TTC549 (cell line): ENCODE measurements around the gene GALR1.
"Not testable (repeated sequence)": the region's sequence is repeated elsewhere in the genome, so short reads cannot be mapped to it uniquely, and the experiment has no call there.

Experiments
- FAIRE-seq: peaks from 2 replicates; lab custom pipeline; 2012; peaks lifted over from hg19 to GRCh38; lab: Jason Lieb, UNC

GALR1 gene, protein sequence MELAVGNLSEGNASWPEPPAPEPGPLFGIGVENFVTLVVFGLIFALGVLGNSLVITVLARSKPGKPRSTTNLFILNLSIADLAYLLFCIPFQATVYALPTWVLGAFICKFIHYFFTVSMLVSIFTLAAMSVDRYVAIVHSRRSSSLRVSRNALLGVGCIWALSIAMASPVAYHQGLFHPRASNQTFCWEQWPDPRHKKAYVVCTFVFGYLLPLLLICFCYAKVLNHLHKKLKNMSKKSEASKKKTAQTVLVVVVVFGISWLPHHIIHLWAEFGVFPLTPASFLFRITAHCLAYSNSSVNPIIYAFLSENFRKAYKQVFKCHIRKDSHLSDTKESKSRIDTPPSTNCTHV

GRCh38 chr18:77249569-77250500, at the start of gene GALR1:
Gene GALR1, plus strand, starts transcription at chr18:77249848. Its CDS starts 701 bp downstream, at chr18:77250549.
- no peak for FAIRE-seq

DNA sequence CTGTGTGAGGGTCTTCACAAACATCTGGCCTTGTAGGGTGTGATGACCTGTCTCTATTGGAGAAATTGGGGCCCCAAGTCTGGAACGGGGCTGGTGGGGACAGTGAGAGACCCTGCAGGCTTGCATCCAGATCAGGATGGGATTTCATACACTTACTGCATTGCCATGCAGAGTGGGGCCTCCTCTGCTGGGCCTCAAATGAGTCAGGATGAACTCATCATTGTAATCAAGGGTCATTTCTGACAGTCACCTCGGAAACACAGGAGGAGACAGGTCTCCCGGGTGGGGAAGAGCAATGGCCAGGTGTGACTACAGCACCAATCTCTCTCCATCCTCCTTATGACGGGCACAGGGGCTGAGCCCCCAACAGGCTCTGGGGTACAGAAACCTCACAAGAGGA, 48.1 kb upstream of the GALR1 start:
- FAIRE-seq = no peak

DNA sequence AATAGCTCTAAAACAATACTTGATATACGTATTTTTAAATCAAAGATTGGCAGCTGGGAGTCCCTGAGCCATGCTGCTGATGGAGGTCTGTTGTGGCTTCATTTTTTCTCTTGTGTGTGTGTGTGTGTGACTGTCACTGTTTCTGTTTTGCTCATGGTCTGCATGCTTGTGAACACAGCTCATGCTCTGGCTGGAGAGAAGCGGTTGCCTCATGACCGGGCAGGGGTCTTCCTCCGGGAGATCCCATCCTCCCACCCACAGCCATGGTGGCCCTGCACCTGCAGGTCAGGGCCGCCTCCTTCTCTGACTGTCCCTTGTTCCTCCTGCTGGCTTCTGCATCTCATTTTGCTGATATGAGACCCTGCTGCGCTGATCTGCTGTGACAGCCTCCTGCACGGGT, 47.3 kb upstream of the GALR1 start:
- FAIRE-seq = no peak

GRCh38 chr18:77203071-77203470, 46.6 kb upstream of the GALR1 start:
- no peak for FAIRE-seq

DNA sequence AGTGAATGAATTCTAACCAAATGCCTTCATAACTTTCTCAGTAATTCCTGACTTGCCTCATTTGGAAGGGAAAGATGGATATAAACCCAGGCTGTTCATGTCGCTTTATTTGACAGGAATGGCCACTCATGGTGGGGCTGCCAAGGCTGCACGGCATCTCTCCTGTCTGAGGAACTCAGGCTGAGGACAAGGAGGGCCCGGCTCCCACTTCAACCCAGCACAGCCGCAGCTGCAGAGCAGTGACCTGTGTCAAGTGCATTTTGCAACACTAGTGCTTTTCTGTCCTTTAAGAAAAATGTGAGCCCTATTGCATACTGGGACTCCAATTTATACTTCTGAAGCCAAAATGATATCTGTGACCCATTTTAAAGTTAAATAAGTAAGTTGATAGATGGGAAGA, 45.8 kb upstream of the GALR1 start:
- no peak for FAIRE-seq

GRCh38 chr18:77205769-77206168, 43.9 kb upstream of the GALR1 start:
- no peak for FAIRE-seq

DNA sequence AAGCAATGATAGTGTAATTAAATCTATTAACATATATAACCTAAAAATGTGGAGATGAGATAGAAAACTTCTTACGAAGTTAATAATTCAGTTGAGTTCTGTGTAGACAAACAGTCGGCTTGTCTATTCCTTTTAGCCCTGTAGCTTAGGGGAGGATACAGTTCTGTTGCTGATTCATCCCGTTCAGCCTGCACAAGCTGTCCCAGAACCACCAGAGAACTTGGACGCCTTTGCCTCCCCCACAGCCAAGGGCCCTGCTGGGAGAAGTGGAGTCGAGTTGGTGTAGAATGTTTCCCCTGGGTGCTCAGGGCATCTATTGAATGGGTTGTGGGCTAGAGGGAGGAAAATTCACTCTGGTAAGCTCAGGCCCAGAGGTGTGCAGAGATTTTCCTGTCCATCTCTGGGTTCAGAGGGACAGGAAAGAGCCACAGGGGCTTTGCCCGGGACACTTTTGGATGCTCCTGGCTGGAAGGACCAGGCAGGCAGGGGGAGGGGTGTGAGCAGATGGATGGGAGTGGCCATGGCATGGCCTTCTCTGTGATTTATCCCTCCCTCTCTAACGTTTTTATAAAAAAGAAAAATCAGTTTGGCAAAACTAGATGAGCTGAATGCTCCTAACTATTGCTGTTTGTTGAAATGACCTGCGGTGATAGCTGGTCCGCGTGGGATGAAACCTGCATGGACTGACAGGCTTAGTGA, 42.8 kb upstream of the GALR1 start:
- FAIRE-seq = no peak

- FAIRE-seq = no peak
Observed at GRCh38 chr18:77207540-77207939, 42.1 kb upstream of the GALR1 start.

DNA sequence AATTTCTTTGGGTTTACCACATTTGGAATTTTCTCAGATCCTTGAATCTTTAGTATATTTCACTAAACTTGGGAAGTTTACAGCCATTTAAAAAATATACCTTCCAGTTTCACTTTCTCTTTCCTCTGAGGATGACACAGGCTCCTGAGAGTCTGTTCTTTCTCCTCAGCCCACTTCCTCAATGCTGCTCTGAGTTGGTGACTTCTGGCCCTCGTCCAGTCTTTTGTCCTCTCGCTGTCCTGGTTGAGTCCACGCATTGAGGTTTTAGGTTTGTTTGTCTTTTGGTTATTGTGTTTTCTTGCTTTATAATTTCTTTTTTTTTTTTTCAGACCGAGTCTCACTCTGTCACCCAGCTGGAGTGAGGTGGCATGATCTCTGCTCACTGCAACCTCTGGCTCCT, 40.7 kb upstream of the GALR1 start:
- FAIRE-seq = no peak

DNA sequence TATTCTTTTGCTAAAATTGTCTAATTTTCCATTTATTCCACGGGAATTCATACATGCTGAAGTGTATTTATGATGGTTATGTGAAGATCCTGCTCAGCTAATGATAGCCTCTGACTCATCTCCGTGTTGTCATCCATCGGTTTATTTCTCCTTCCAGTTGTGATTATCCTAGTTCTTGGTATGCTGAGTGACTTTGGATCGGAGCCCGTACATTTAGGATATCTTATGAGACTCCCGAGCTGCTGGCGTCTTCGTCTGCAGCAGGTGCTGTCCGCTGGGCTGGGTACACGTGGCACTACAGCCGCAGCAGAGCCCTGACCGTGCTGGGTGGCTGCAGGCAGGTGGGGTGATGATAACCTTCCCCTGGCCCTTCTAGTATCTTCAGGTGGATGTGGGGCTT, 40.1 kb upstream of the GALR1 start:
- no peak for FAIRE-seq

GRCh38 chr18:77210249-77210648, 39.4 kb upstream of the GALR1 start:
- FAIRE-seq = no peak

DNA sequence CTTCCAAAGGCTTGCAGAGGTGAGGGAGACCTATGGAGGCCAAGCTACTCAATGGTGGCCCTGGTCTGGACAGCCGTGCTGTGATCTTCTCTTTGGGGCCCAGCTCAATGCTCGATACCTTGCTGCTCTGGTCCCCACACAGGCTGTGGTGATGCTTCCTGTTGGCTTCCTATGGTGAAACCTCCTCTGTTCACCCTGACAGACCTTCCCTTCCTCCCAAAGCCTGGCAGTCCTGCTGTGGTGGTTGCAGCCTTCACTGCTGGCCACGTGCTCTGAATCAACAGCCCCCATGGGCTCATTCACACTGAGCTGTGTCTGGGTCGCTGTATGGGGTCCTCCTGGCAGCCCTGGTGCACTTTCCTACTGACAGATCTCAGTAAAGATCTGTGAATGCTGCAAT, 31.0 kb upstream of the GALR1 start:
- FAIRE-seq = no peak

DNA sequence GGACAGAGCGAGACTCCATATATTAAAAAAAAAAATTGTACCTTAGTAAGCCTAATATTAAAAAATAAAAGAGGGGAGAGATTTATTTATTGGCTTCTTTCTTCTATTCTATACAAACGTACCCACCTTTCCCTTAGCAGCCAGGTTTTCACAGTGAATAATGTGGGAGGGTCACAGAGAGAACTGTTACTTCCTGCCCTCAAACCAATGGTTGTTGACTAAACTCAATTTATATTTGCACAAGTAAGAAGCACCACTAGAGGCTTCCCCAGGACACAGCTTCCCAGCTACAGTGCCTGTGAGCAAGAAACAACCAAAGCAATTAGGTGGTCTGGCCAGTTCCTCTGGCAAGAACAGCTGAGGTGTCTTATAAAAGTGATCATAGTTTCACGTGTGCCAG, 28.9 kb upstream of the GALR1 start:
- no peak for FAIRE-seq

DNA sequence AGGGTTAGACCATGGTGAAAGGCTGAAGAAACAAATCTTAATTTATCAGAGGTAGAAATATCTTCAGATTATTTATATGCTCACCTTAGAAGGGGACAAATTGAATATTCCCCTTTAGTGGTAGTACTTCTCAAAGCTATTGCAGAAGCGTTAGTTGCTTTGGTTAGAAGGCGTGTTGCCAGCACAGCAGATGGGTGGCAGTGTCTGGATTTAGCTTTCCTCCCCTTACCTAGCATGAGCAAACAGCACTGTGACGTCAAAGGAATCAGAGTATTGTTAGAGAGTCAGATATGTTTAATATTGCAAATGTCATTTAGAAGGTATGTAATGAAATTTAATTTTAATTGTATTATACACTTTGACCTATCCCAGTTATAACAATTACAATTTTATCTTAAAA, 27.2 kb upstream of the GALR1 start:
- no peak for FAIRE-seq

DNA sequence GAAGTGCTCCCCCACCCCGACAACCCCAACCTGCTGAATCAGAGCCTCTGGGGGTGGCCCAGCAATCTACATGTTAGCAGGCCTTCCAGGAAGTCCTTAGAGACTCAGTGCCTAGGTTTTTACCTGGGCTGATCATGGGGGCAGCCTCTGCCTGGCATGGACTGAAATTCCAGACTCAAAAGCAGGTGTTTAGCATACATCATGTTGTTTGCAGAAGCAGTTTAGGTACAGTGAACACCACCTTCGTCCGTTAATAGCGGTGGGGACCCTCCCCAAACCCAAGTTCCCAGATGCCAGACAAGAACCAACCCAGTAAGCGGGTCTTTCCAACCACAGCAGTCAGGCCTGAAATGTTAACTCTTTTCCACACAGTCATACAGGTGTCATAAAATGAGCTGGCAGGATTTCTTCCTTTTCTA, 26.4 kb upstream of the GALR1 start:
- no peak for FAIRE-seq

GRCh38 chr18:77223653-77224052, 26.0 kb upstream of the GALR1 start:
- FAIRE-seq = no peak

DNA sequence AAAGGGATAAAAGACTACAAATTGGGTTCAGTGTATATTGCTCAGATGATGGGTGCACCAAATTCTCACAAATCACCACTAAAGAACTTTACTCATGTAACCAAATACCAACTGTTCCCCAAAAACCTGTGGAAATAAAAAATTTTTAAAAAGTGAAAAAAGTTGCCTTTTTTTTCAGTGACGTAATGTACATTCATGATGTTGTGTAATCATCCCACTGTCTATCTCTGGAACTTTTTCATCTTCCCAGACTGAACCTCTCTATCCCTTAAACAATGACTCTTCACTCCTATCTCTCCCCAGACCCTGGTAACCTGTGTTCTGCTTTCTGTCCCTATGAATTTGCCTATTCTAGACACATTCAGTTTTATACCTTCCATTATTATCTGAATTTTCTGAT, 19.0 kb upstream of the GALR1 start:
- FAIRE-seq = no peak

GRCh38 chr18:77234504-77235365, 14.9 kb upstream of the GALR1 start:
- no peak for FAIRE-seq

DNA sequence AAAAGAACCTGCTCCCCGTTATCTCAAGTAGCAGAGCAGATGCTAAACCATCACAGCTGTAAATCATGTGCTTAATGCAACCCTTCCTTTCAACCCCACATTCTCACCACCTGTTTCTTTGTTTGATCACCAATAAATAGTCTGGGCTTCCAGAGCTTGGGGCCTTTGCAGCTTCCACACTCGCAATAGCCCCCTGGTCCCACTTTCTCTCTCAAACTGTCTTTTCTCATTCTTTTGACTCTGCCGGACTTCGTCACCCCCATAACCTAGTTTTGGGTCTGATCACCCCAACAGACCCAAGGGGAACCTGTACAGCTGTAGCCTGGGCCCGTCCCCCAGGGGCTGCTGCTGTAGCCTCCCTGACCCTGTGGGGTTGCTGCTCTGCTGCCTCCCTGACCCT, 10.4 kb upstream of the GALR1 start:
- FAIRE-seq = not testable (repeated sequence)

DNA sequence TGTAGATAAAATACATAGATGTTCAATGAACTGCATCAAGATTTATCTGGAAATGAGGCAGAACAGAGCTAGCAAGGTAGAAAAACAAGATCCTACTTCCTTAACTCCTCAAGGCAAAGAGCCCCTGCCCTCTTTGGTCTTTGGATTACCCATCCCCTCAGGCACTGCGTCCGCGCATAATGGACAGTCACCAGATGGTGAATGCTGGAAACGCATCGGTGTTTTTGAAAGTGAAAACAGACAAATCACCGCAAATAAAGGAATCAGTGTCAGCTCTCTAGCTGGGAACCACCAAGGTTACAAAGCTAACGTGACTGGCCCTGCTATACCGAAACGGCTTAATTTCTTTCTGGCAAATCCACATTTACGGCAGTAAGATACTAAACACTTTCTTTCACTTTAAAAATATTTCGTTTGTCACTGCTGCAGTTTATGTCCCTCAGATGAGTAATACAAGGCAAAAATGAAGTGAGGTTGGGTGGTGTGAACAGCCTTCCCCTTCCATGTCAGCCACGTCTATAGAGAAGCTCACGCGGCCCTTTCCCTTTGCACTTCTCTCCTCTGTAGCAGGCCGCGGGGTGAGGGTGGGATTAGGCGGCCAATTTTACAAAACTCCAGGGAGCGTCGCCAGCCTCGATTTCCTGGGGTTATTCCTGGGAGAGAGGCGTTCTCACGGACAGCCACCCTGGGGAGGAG, 627 bp upstream of the GALR1 start:
- FAIRE-seq = no peak

DNA sequence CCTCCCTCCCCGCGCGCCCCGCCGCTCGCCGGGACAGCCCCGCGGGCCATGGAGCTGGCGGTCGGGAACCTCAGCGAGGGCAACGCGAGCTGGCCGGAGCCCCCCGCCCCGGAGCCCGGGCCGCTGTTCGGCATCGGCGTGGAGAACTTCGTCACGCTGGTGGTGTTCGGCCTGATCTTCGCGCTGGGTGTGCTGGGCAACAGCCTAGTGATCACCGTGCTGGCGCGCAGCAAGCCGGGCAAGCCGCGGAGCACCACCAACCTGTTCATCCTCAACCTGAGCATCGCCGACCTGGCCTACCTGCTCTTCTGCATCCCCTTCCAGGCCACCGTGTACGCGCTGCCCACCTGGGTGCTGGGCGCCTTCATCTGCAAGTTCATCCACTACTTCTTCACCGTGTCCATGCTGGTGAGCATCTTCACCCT, 865 bp downstream of the GALR1 start:
- no peak for FAIRE-seq
